Adrenal gland (tissue), 5 donors: ENCODE results near the gene RAD52.

Experiments
- CTCF ChIP-seq, 6 experiments: fragments of 450-650 bp in 4 of 6; fragments of 200-600 bp in 2 of 6; sonication (generic) in 1 of 6; IDR thresholded peaks; 1 replicate in 5 of 6; 2 replicates in 1 of 6; pipeline versions ENCODE4 v1.5.1 to v1.8.0; 2016 to 2021; ENCODE audit warnings: antibody characterized with exemption in 6 of 6, mild to moderate bottlenecking in 2 of 6, moderate library complexity in 1 of 6
- POLR2A ChIP-seq, 2 donors: fragments of 450-650 bp; IDR thresholded peaks; one replicate each; pipeline ENCODE4 v1.6.1; 2017; ENCODE audit warnings: antibody characterized with exemption in 2 of 2, mild to moderate bottlenecking in 2 of 2, moderate library complexity in 1 of 2
- donor health status: DM: no; HTN: no; CAD: no.

DNA sequence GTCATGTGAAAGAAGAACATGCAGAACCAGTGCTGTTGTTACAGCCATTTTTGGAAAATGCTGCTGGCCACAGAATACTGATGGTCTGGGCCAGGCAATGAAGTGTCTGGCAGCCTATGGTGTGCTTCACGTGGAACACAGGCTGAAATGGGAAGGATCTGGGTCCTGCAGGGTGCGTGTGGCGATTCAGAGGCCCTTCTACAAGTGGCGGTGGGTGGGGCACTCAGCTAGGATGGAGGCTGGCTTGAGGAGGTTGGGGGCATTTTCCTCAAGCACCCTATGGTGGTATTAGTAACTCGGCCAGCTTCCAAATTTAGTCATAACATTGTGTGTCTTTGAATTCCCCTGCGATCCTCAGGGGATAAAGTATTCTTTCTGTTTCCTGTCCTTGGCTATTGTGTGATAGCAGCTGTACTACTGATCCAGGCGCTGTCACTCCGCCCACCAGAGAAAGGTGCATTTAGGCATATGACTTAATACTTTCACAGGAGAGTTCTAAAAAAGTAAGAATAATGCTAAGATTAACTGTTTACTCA is 9.2 kb upstream of the RAD52 start:
- TF ChIP-seq CTCF (IDR thresholded peaks at IDR 0.05) = no peak
- TF ChIP-seq POLR2A (IDR thresholded peaks at IDR 0.05) = no peak
